C4-2B (cell line): ENCODE data around the gene AKNA.

ENCODE experiments used
- H3K27ac ChIP-seq: fragments of 450-650 bp; 2 replicates; pipeline ENCODE4 v1.5.1; 2017
- CTCF ChIP-seq: fragments of 450-650 bp; conservative IDR thresholded peaks from 2 replicates; pipeline ENCODE4 v1.5.1; 2017; ENCODE audit warnings: mild to moderate bottlenecking
- ZFX ChIP-seq: fragments of 450-650 bp; IDR thresholded peaks from 2 replicates; pipeline ENCODE4 v1.6.1; 2017

AKNA gene

GRCh38 chr9:114425126-114425525 lies 37.3 kb upstream of the AKNA start:
- no peak overlapping the region for H3K27ac ChIP-seq
- no peak for TF ChIP-seq ZFX

GRCh38 chr9:114424126-114424525 lies 36.3 kb upstream of the AKNA start:
- TF ChIP-seq ZFX, result no peak
- no peak for TF ChIP-seq CTCF
- H3K27ac ChIP-seq, result no peak overlapping the region

GRCh38 chr9:114423181-114423580 lies 35.4 kb upstream of the AKNA start:
- TF ChIP-seq ZFX (no peak), CTCF (no peak)
- no peak overlapping the region for H3K27ac ChIP-seq

GRCh38 chr9:114421147-114421546 lies 33.4 kb upstream of the AKNA start:
- TF ChIP-seq CTCF (no peak), ZFX (no peak)
- no peak overlapping the region for H3K27ac ChIP-seq

GRCh38 chr9:114419796-114420195 lies 32.0 kb upstream of the AKNA start:
- no peak overlapping the region for H3K27ac ChIP-seq
- no peak for TF ChIP-seq CTCF
- no peak for TF ChIP-seq ZFX

- H3K27ac ChIP-seq, result no peak overlapping the region
- TF ChIP-seq ZFX (no peak), CTCF (no peak)
Observed at GRCh38 chr9:114418053-114418452, 30.3 kb upstream of the AKNA start.

- no peak overlapping the region for H3K27ac ChIP-seq
- TF ChIP-seq CTCF (no peak), ZFX (no peak)
Observed at GRCh38 chr9:114417511-114417910, 29.7 kb upstream of the AKNA start.

- H3K27ac ChIP-seq, result no peak overlapping the region
- no peak for TF ChIP-seq CTCF
- TF ChIP-seq ZFX, result no peak
Observed at GRCh38 chr9:114416906-114417305, 29.1 kb upstream of the AKNA start.
